22Rv1 (cell line): Measurements from ENCODE around the gene KIR3DL1.

Source experiments
- H3K27ac ChIP-seq: fragments of 450-650 bp; 2 replicates; pipeline ENCODE4 v1.5.1; 2017
- CTCF ChIP-seq: fragments of 450-650 bp; IDR thresholded peaks from 2 replicates; pipeline ENCODE4 v1.5.1; 2017; ENCODE audit warnings: mild to moderate bottlenecking
- ZFX ChIP-seq: fragments of 450-650 bp; IDR thresholded peaks from 2 replicates; pipeline ENCODE4 v1.6.1; 2017; ENCODE audit warnings: antibody characterized with exemption, borderline replicate concordance

The KIR3DL1 gene

GRCh38 chr19:54871696-54872095 lies 55.4 kb downstream of the KIR3DL1 start:
- no peak overlapping the region for H3K27ac ChIP-seq
- TF ChIP-seq CTCF (no peak), ZFX (no peak)

- H3K27ac ChIP-seq = no peak within 1 kb of the TSS
- TF ChIP-seq ZFX (no peak), CTCF (no peak)
These were observed 57.7 kb downstream of the KIR3DL1 start, which contains the start of gene FCAR for GRCh38 chr19:54873990-54874389. Gene FCAR (plus strand): TSS chr19:54874235. CDS start chr19:54874290, 55 bp downstream.

GRCh38 chr19:54875506-54875905 lies 59.2 kb downstream of the KIR3DL1 start:
- TF ChIP-seq CTCF = no peak
- TF ChIP-seq ZFX = no peak
- H3K27ac ChIP-seq = no peak overlapping the region

- no peak overlapping the region for H3K27ac ChIP-seq
- no peak for TF ChIP-seq CTCF
These were observed 61.2 kb downstream of the KIR3DL1 start for GRCh38 chr19:54877471-54877870.
